PFSK-1 (cell line): ENCODE data around the gene COLEC12.

Experiments used
- FOXP2 ChIP-seq: optimal IDR thresholded peaks from 2 replicates; pipeline ENCODE3; 2011; ENCODE audit warnings: borderline replicate concordance, control low read depth, inconsistent platforms; ENCODE audit not compliant: insufficient read depth; ENCODE audit errors: extremely low read length, extremely low read depth
- POLR2AphosphoS5 ChIP-seq: IDR thresholded peaks from 2 replicates; pipeline ENCODE4 v1.6.1; 2012; ENCODE audit warnings: low read depth, mild to moderate bottlenecking, control low read depth, low read length, moderate library complexity
- REST ChIP-seq, 2 experiments: IDR thresholded peaks; 2 replicates each; pipeline versions ENCODE4 v1.6.1 to v1.8.0; 2011 to 2012; ENCODE audit warnings: low read depth in 2 of 2, low read length in 2 of 2, control low read depth in 1 of 2, inconsistent platforms in 1 of 2, mild to moderate bottlenecking in 1 of 2, moderate library complexity in 1 of 2; ENCODE audit not compliant: insufficient read depth in 1 of 2
- SIN3A ChIP-seq: IDR thresholded peaks from 2 replicates; pipeline ENCODE4 v1.6.1; 2012; ENCODE audit warnings: mild to moderate bottlenecking, low read length, moderate library complexity, borderline replicate concordance; ENCODE audit not compliant: insufficient read depth
- TAF1 ChIP-seq: IDR thresholded peaks from 2 replicates; pipeline ENCODE4 v1.6.1; 2012; ENCODE audit warnings: low read length, control low read depth, borderline replicate concordance; ENCODE audit not compliant: insufficient read depth

COLEC12 gene

GRCh38 chr18:354003-354402 is 146.5 kb downstream of the COLEC12 start:
- TF ChIP-seq REST (IDR thresholded peaks at IDR 0.05; ENCODE audit: insufficient read depth in 1 of 2, low read depth in 2 of 2, low read length in 2 of 2), result no peak
- TF ChIP-seq TAF1, result no peak
- no peak for TF ChIP-seq SIN3A
- TF ChIP-seq FOXP2, result no peak

GRCh38 chr18:352438-352837 is 148.1 kb downstream of the COLEC12 start:
- TF ChIP-seq POLR2AphosphoS5, result no peak
- TF ChIP-seq TAF1, result no peak
- no peak for TF ChIP-seq REST (IDR thresholded peaks at IDR 0.05; ENCODE audit: insufficient read depth in 1 of 2, low read depth in 2 of 2, low read length in 2 of 2)
- TF ChIP-seq FOXP2, result no peak
- no peak for TF ChIP-seq SIN3A

GRCh38 chr18:350953-351572 is 149.4 kb downstream of the COLEC12 start:
- TF ChIP-seq REST (IDR thresholded peaks at IDR 0.05; ENCODE audit: insufficient read depth in 1 of 2, low read depth in 2 of 2, low read length in 2 of 2) (no peak), TAF1 (no peak), FOXP2 (no peak), SIN3A (no peak), POLR2AphosphoS5 (no peak)

DNA sequence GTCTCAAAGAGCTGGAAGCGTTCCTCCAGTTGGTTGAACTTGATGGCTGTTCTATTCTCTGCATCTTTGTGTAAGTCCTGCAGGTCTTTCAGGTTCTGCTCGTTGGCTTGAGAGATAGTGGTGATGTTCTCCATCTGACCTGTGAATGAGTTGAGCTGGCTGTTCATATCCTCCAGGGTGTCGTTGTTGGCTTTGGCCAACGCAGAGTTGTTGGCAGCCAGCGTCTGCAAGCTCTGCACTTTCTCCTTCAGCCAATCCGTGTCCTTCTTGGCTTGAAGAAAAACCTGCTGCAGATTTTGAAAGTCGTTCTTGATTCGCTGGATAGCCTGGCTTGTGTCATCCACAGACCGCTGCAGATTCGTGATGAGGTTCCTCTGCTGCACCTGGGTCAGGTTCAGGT is 153.9 kb downstream of the COLEC12 start:
- TF ChIP-seq POLR2AphosphoS5 (no peak), TAF1 (no peak), SIN3A (no peak), FOXP2 (no peak), REST (IDR thresholded peaks at IDR 0.05; ENCODE audit: insufficient read depth in 1 of 2, low read depth in 2 of 2, low read length in 2 of 2) (no peak)

DNA sequence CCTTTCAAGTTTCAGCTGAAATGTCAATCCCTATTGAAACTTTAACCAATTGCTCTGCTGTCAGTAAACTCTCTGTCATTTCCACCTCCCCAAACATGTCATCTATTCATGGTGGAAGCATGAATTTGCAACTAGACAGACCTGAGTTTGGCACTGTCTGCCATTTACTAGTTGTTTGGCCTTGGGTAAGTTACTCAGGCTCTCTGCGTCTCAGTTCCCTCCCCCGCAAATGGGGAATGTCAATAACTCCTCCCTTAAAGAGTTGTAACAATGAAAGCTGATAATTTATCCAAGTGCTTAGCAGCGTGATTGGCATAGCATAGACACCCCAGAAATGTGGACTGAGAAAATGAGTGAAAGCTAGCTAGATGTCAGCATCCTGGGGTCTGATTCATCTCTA is 159.4 kb downstream of the COLEC12 start:
- TF ChIP-seq FOXP2 (no peak), POLR2AphosphoS5 (no peak), REST (IDR thresholded peaks at IDR 0.05; ENCODE audit: insufficient read depth in 1 of 2, low read depth in 2 of 2, low read length in 2 of 2) (no peak), SIN3A (no peak), TAF1 (no peak)
